Liver (tissue), 9 donors: Measurements from ENCODE around the gene SH3D21. TPM values are rescaled to one million over a fixed set of nuclear protein-coding genes. Genes with fewer than 3 reads are reported as not detected.

Source experiments
- DNase-seq: peaks from one replicate; pipeline ENCODE4 v3.0.0-alpha.2; 2017; ENCODE audit warnings: low spot score
- H3K27ac ChIP-seq, 2 donors: one replicate each; pipeline ENCODE4 v1.7.0; 2013; ENCODE audit warnings: inconsistent platforms in 2 of 2, low read length in 2 of 2, control low read depth in 1 of 2, low read depth in 1 of 2, mild to moderate bottlenecking in 1 of 2
- H3K27me3 ChIP-seq, 4 donors: one replicate each; pipeline versions ENCODE4 v1.6.1 to v1.7.0; 2013; ENCODE audit warnings: low read length in 3 of 4, inconsistent platforms in 1 of 4, mild to moderate bottlenecking in 1 of 4, moderate library complexity in 1 of 4; ENCODE audit not compliant: control insufficient read depth in 4 of 4, insufficient read depth in 4 of 4
- H3K36me3 ChIP-seq, 4 donors: one replicate each; pipeline versions ENCODE4 v1.6.1 to v1.7.0; 2013; ENCODE audit warnings: low read length in 3 of 4, mild to moderate bottlenecking in 3 of 4, low read depth in 1 of 4, moderate library complexity in 1 of 4; ENCODE audit not compliant: control insufficient read depth in 4 of 4, insufficient read depth in 3 of 4
- H3K4me1 ChIP-seq, 4 donors: one replicate each; pipeline versions ENCODE4 v1.6.1 to v1.7.0; 2013; ENCODE audit warnings: low read length in 3 of 4, mild to moderate bottlenecking in 3 of 4, moderate library complexity in 1 of 4; ENCODE audit not compliant: control insufficient read depth in 4 of 4, insufficient read depth in 4 of 4
- H3K4me3 ChIP-seq, 3 donors: one replicate each; pipeline versions ENCODE4 v1.6.1 to v1.7.0; 2013; ENCODE audit warnings: low read length in 3 of 3, control low read depth in 1 of 3, low read depth in 1 of 3, mild to moderate bottlenecking in 1 of 3
- H3K9ac ChIP-seq, 2 donors: one replicate each; pipeline ENCODE4 v1.7.0; 2013; ENCODE audit warnings: low read length in 2 of 2, mild to moderate bottlenecking in 2 of 2, moderate library complexity in 2 of 2, control low read depth in 1 of 2, low read depth in 1 of 2
- H3K9me3 ChIP-seq, 4 donors: one replicate each; pipeline versions ENCODE4 v1.6.1 to v1.7.0; 2013; ENCODE audit warnings: low read length in 3 of 4; ENCODE audit not compliant: control insufficient read depth in 4 of 4
- CTCF ChIP-seq: fragments of 150-350 bp; IDR thresholded peaks from 2 replicates; pipeline ENCODE4 v1.5.1; 2017; ENCODE audit warnings: improper control_type of control experiment, low read depth, low read length; ENCODE audit not compliant: missing input control
- EGR1 ChIP-seq, 2 donors: IDR thresholded peaks; 2 replicates each; pipeline ENCODE4 v1.6.1; 2016 to 2018; ENCODE audit warnings: antibody characterized with exemption in 2 of 2, low read depth in 2 of 2
- FOXA1 ChIP-seq: IDR thresholded peaks from 2 replicates; pipeline ENCODE4 v1.6.1; 2016; ENCODE audit warnings: antibody characterized with exemption
- FOXA2 ChIP-seq: IDR thresholded peaks from 2 replicates; pipeline ENCODE4 v1.6.1; 2016; ENCODE audit warnings: antibody characterized with exemption
- GABPA ChIP-seq, 2 donors: IDR thresholded peaks in 1 of 2; conservative IDR thresholded peaks in 1 of 2; 2 replicates each; pipeline ENCODE4 v1.6.1; 2016; ENCODE audit warnings: antibody characterized with exemption in 2 of 2, mild to moderate bottlenecking in 1 of 2, moderate library complexity in 1 of 2
- HNF4A ChIP-seq, 2 donors: conservative IDR thresholded peaks; 2 replicates each; pipeline ENCODE4 v1.6.1; 2016; ENCODE audit warnings: antibody characterized with exemption in 2 of 2, mild to moderate bottlenecking in 2 of 2
- HNF4G ChIP-seq: IDR thresholded peaks from 2 replicates; pipeline ENCODE4 v1.6.1; 2016; ENCODE audit warnings: antibody characterized with exemption
- MAX ChIP-seq: IDR thresholded peaks from 2 replicates; pipeline ENCODE4 v1.6.1; 2016; ENCODE audit warnings: antibody characterized with exemption
- NR2F2 ChIP-seq: IDR thresholded peaks from 2 replicates; pipeline ENCODE4 v1.6.1; 2016; ENCODE audit warnings: antibody characterized with exemption
- RAD21 ChIP-seq, 2 donors: IDR thresholded peaks; 2 replicates each; pipeline ENCODE4 v1.6.1; 2016; ENCODE audit warnings: antibody characterized with exemption in 2 of 2, mild to moderate bottlenecking in 2 of 2
- SP1 ChIP-seq: IDR thresholded peaks from 2 replicates; pipeline ENCODE4 v1.6.1; 2018; ENCODE audit warnings: antibody characterized with exemption, mild to moderate bottlenecking
- TAF1 ChIP-seq: conservative IDR thresholded peaks from 2 replicates; pipeline ENCODE4 v1.6.1; 2016; ENCODE audit warnings: antibody characterized with exemption, mild to moderate bottlenecking
- YY1 ChIP-seq: IDR thresholded peaks from 2 replicates; pipeline ENCODE4 v1.6.1; 2016; ENCODE audit warnings: antibody characterized with exemption, mild to moderate bottlenecking
- WGBS: extraction: QIAGEN DNeasy Blood & Tissue Kit; methylation state at CpG from one replicate; pipeline ENCODE4 v1.1.7; 2013; 5-methylcytosine and 5-hydroxymethylcytosine counted together
- polyA plus RNA-seq, 2 donors: library from polyadenylated mRNA; stranded (reverse) in 1 of 2; unstranded in 1 of 2; fragments of 200-250 nt in 1 of 2; fragments of >200 nt in 1 of 2; fragmentation: Nextera tagmentation in 1 of 2; extraction: Ambion mirVana in 1 of 2; gene quantifications; one replicate each; pipeline versions ENCODE4 v1.2.1 to v1.2.3, GENCODE V29; 2013 to 2015
- total RNA-seq, 2 donors: library from RNA; depleted of rRNA; stranded (reverse); fragments of >200 nt; gene quantifications; one replicate each; pipeline ENCODE4 v1.2.3, GENCODE V29; 2014
- TF ChIP-seq, protein P1 (sequence below): IDR thresholded peaks from 2 replicates; pipeline ENCODE4 v1.6.1; 2016; ENCODE audit warnings: antibody characterized with exemption
- donor health status: healthy.
- donor health status: healthy.
- donor health status: healthy.
- donor health status: healthy.
- donor health status: healthy.

Gene SH3D21
- total and polyA plus RNA-seq, 4 donors: 0.29 to 1.0 (median 0.41) TPM

- no peak for TF ChIP-seq SP1
- TF ChIP-seq HNF4G: no peak
- TF ChIP-seq, protein P1, sequence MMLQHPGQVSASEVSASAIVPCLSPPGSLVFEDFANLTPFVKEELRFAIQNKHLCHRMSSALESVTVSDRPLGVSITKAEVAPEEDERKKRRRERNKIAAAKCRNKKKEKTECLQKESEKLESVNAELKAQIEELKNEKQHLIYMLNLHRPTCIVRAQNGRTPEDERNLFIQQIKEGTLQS: no peak
Measured at GRCh38 chr1:36279789-36280296, 26.3 kb upstream of the SH3D21 start (continued).

- no peak overlapping the region for H3K9ac ChIP-seq
- no peak for TF ChIP-seq SP1
- no peak for TF ChIP-seq FOXA2
- TF ChIP-seq GABPA (IDR thresholded peaks at IDR 0.05 in 1 of 2, conservative IDR thresholded peaks at IDR 0.05 in 1 of 2): no peak
- TF ChIP-seq NR2F2: no peak
- TF ChIP-seq CTCF: no peak
- no peak for TF ChIP-seq FOXA1
- TF ChIP-seq HNF4A (conservative IDR thresholded peaks at IDR 0.05): no peak
- TF ChIP-seq MAX: no peak
- no peak for TF ChIP-seq TAF1
- no peak for TF ChIP-seq RAD21 (IDR thresholded peaks at IDR 0.05)
- no peak for TF ChIP-seq HNF4G
- TF ChIP-seq YY1: no peak
- no peak for TF ChIP-seq EGR1 (IDR thresholded peaks at IDR 0.05; ENCODE audit: low read depth in 2 of 2)
- peaks cover 3 to 51% (median 43%) of the 10 kb centered on the region in 4 donors for H3K36me3 ChIP-seq
- no peaks in the 10 kb centered on the region for H3K27me3 ChIP-seq
- H3K4me1 ChIP-seq: peaks cover 8 to 29% (median 24%) of the 10 kb centered on the region in 4 donors
- no peak overlapping the region for H3K27ac ChIP-seq
- no peaks in the 10 kb centered on the region for H3K9me3 ChIP-seq
- 48% methylated on average over 1 of the region's 1 CpG for WGBS
- DNase-seq: no peak
- no peak overlapping the region for H3K4me3 ChIP-seq
Measured at GRCh38 chr1:36284061-36284460, 22.1 kb upstream of the SH3D21 start.

- H3K27ac ChIP-seq: no peak overlapping the region
- H3K4me3 ChIP-seq: no peak overlapping the region
- H3K4me1 ChIP-seq: peaks cover 8 to 25% (median 21%) of the 10 kb centered on the region in 4 donors
- WGBS: 61% methylated on average over 1 of the region's 1 CpG
- H3K27me3 ChIP-seq: no peaks in the 10 kb centered on the region
- TF ChIP-seq HNF4A (conservative IDR thresholded peaks at IDR 0.05): no peak
- no peak for TF ChIP-seq EGR1 (IDR thresholded peaks at IDR 0.05; ENCODE audit: low read depth in 2 of 2)
- no peak for TF ChIP-seq TAF1
- no peak for TF ChIP-seq FOXA2
- TF ChIP-seq FOXA1: no peak
- TF ChIP-seq MAX: no peak
- no peak for TF ChIP-seq RAD21 (IDR thresholded peaks at IDR 0.05)
- TF ChIP-seq NR2F2: no peak
- TF ChIP-seq CTCF: no peak
- TF ChIP-seq GABPA (IDR thresholded peaks at IDR 0.05 in 1 of 2, conservative IDR thresholded peaks at IDR 0.05 in 1 of 2): no peak
- no peak for TF ChIP-seq HNF4G
- DNase-seq: no peak
- no peak overlapping the region for H3K9ac ChIP-seq
- peaks cover 4 to 56% (median 48%) of the 10 kb centered on the region in 4 donors for H3K36me3 ChIP-seq
- H3K9me3 ChIP-seq: no peaks in the 10 kb centered on the region
Measured at GRCh38 chr1:36284517-36284916, 21.7 kb upstream of the SH3D21 start.
